ENCODE results near the gene ZNF592.

The ZNF592 gene

GRCh38 chr15:84772031-84772430, 23.6 kb downstream of the ZNF592 start:
- H3K9me3 ChIP-seq (ENCODE audit: low read length): no peaks in the 10 kb centered on the region
- peaks cover 6% of the 10 kb centered on the region for H3K4me1 ChIP-seq (ENCODE audit: insufficient read depth, low read length, severe bottlenecking)
- H3K27me3 ChIP-seq (ENCODE audit: insufficient read depth, low read length): no peaks in the 10 kb centered on the region
- peaks cover 11% of the 10 kb centered on the region for H3K79me2 ChIP-seq (ENCODE audit: insufficient read depth, low read length)
- H4K20me1 ChIP-seq (ENCODE audit: insufficient read depth, low read length): no peaks in the 10 kb centered on the region
- H3K9me2 ChIP-seq (ENCODE audit: low read depth, low read length): no peaks in the 10 kb centered on the region
- H2AFZ ChIP-seq (ENCODE audit: low read length): no peak overlapping the region
- no peak overlapping the region for H3K9ac ChIP-seq (ENCODE audit: low read length)
- no peak overlapping the region for H3K27ac ChIP-seq (ENCODE audit: low read depth, low read length, poor library complexity, severe bottlenecking)
- no peaks in the 10 kb centered on the region for H3F3A ChIP-seq (ENCODE audit: insufficient read depth, low read length)
- no peak overlapping the region for H3K4me3 ChIP-seq (ENCODE audit: low read depth, low read length, poor library complexity, severe bottlenecking)
- H3K4me2 ChIP-seq (ENCODE audit: low read length): no peak overlapping the region
- peaks cover 53% of the 10 kb centered on the region for H3K36me3 ChIP-seq (ENCODE audit: insufficient read depth, low read length)
- TF ChIP-seq, protein P1, sequence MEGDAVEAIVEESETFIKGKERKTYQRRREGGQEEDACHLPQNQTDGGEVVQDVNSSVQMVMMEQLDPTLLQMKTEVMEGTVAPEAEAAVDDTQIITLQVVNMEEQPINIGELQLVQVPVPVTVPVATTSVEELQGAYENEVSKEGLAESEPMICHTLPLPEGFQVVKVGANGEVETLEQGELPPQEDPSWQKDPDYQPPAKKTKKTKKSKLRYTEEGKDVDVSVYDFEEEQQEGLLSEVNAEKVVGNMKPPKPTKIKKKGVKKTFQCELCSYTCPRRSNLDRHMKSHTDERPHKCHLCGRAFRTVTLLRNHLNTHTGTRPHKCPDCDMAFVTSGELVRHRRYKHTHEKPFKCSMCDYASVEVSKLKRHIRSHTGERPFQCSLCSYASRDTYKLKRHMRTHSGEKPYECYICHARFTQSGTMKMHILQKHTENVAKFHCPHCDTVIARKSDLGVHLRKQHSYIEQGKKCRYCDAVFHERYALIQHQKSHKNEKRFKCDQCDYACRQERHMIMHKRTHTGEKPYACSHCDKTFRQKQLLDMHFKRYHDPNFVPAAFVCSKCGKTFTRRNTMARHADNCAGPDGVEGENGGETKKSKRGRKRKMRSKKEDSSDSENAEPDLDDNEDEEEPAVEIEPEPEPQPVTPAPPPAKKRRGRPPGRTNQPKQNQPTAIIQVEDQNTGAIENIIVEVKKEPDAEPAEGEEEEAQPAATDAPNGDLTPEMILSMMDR (IDR thresholded peaks at IDR 0.05; ENCODE audit: low read length): no peak
- TF ChIP-seq EZH2 (IDR thresholded peaks at IDR 0.05; ENCODE audit: borderline replicate concordance, low read length): no peak

GRCh38 chr15:84772467-84772866, 24.1 kb downstream of the ZNF592 start:
- Histone ChIP-seq H3K9me2 (ENCODE audit: low read depth, low read length) (no peaks in the 10 kb centered on the region), H3K79me2 (ENCODE audit: insufficient read depth, low read length) (peaks cover 11% of the 10 kb centered on the region), H4K20me1 (ENCODE audit: insufficient read depth, low read length) (no peaks in the 10 kb centered on the region), H3K4me3 (ENCODE audit: low read depth, low read length, poor library complexity, severe bottlenecking) (no peak overlapping the region), H3K4me2 (ENCODE audit: low read length) (no peak overlapping the region), H3K27me3 (ENCODE audit: insufficient read depth, low read length) (no peaks in the 10 kb centered on the region), H3K36me3 (ENCODE audit: insufficient read depth, low read length) (peaks cover 49% of the 10 kb centered on the region), H3K9me3 (ENCODE audit: low read length) (no peaks in the 10 kb centered on the region), H3F3A (ENCODE audit: insufficient read depth, low read length) (no peaks in the 10 kb centered on the region), H3K9ac (ENCODE audit: low read length) (no peak overlapping the region), H3K27ac (ENCODE audit: low read depth, low read length, poor library complexity, severe bottlenecking) (no peak overlapping the region), H3K4me1 (ENCODE audit: insufficient read depth, low read length, severe bottlenecking) (peaks cover 6% of the 10 kb centered on the region), H2AFZ (ENCODE audit: low read length) (no peak overlapping the region)
- TF ChIP-seq EZH2 (IDR thresholded peaks at IDR 0.05; ENCODE audit: borderline replicate concordance, low read length): no peak
- TF ChIP-seq, protein P1 (IDR thresholded peaks at IDR 0.05; ENCODE audit: low read length): no peak

DNA sequence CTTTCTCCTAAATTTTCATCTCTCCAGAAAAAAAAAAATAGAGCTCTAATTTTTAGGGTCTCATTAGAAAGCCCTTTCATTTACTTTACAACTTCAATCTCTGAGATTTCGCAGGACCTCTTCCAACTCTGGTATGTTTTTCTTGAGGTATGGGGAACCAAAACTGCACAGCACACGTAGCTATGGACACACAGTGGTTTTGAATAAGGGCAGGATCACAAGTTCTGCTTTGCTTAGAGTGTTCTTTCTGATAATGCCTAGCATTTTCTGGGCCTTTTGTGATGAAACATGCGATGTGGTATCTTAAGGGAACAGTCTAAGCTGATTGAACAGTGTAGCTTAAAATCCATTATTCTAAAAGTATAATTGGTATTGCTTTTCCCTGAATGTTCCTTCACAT, 25.3 kb downstream of the ZNF592 start:
- Histone ChIP-seq H3F3A (ENCODE audit: insufficient read depth, low read length) (no peaks in the 10 kb centered on the region), H3K4me1 (ENCODE audit: insufficient read depth, low read length, severe bottlenecking) (peaks cover 6% of the 10 kb centered on the region), H3K4me2 (ENCODE audit: low read length) (no peak overlapping the region), H3K9ac (ENCODE audit: low read length) (no peak overlapping the region), H3K36me3 (ENCODE audit: insufficient read depth, low read length) (peaks cover 48% of the 10 kb centered on the region), H3K9me2 (ENCODE audit: low read depth, low read length) (no peaks in the 10 kb centered on the region), H2AFZ (ENCODE audit: low read length) (no peak overlapping the region), H4K20me1 (ENCODE audit: insufficient read depth, low read length) (no peaks in the 10 kb centered on the region), H3K4me3 (ENCODE audit: low read depth, low read length, poor library complexity, severe bottlenecking) (no peak overlapping the region), H3K27ac (ENCODE audit: low read depth, low read length, poor library complexity, severe bottlenecking) (no peak overlapping the region), H3K79me2 (ENCODE audit: insufficient read depth, low read length) (peaks cover 11% of the 10 kb centered on the region), H3K9me3 (ENCODE audit: low read length) (no peaks in the 10 kb centered on the region), H3K27me3 (ENCODE audit: insufficient read depth, low read length) (no peaks in the 10 kb centered on the region)
- no peak for TF ChIP-seq EZH2 (IDR thresholded peaks at IDR 0.05; ENCODE audit: borderline replicate concordance, low read length)
- TF ChIP-seq, protein P1 (IDR thresholded peaks at IDR 0.05; ENCODE audit: low read length): no peak

Data from OCI-LY1 (cell line).